Fibroblast of skin of left biceps (primary cell): ENCODE measurements around the gene NQO1.
"Not testable (repeated sequence)": the region's sequence is repeated elsewhere in the genome, so short reads cannot be mapped to it uniquely, and the experiment has no call there.

ENCODE experiments used
- DNase-seq, 2 experiments: peaks; one replicate each; pipeline ENCODE4 v3.0.0-alpha.2; 2013; ENCODE audit warnings: low read depth in 2 of 2

Gene NQO1

DNA sequence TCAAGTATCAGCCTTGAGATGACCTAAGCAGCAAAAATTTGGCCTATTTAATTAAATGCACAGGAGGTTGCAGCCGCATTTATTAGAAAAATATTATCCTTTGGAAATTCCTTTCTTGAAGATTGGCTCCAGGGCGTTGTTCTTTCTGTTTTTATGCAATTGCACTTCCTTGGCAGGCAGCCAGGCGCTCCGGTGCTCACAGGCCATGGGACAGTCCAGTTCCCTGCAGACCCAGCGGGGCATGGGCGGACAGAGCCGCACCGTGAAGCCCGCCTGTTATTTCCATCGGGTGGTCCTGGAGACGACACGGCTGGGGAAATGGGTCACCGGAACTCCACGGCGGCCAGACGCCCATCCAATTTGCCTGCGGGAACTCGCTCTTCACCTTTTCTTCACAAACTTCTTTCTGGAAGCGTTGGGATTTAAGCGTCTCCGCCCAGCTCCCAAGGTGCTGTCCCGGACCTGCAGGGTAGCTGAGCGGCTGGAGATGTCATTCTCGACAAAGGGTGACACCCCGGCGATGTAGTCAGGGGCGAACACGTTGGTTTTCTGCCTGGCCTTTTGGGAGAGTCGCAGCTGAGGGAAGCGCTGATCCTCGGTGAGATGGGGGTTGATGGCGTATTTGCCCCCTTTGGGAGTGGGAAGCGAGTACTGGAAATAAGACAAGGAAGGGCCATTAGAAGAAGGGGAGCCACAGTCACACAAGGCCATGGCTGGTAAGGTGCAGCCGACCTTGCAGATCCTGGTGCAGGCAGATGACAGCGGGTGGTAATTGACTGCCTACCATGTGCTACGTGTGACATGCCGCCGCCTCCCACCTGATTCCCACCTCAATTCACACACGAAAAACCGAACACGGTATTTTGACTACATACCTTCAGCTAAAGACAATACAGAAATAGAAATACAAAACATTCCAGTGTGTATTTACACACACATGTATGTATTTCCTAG, 15.9 kb upstream of the NQO1 start:
- no peak for DNase-seq

DNA sequence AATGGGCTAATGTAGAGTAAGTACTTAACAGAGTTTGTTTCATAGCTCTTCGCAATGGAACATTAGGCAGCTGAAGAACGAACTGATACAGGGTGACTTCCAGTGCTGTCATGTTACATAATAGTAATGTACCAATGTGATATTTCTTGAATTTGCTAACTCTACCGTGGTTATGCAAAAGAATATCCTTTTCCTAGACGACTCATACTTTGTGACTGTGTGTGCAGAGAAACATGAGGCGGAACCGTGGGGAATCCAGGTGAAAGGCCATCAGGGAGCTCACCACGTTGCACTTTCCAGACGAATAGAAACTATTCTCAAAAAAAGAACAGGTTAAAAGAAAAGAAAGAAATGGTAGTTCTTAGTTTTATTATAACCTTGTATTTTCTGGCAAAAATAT, 15.2 kb upstream of the NQO1 start:
- no peak for DNase-seq

DNA sequence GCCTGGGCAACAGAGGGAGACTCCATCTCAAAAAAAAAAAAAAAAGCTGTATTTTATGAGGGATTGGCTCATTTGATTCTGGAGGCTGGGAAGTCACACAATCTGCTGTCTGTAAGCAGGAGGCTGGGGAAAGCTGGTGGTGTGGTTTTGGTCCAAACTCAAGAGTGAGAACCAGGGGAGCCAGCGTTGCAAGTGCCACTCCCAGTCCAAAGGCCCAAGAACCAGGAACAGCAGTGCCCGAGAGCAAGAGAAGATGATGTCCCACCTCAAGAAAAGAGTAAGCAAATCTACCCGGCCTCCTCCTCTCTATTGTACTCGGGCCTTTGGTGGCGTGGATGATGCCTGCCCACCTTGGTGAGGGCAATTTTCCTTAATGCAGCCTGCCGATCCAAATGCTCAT, 5.7 kb upstream of the NQO1 start:
- no peak for DNase-seq

GRCh38 chr16:69731280-69731679, 4.9 kb upstream of the NQO1 start:
- not testable (repeated sequence) for DNase-seq

DNA sequence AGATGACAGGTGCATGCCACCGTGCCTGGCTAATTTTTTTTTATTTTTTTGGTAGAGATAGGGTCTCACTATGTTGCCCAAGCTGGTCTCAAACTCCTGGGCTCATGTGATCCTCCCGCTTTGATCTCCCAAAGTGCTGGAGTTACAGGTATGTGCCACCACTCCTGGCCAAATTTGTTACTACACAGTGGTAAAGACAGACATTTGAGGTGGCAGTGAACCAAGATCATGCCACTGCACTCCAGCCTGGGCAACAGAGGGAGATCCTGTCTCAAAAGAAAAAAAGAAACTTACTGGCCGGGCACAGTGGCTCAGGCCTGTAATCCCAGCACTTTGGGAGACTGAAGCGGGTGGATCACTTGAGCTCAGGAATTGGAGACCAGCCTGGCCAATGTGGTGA, 2.7 kb upstream of the NQO1 start:
- DNase-seq, result not testable (repeated sequence)

DNA sequence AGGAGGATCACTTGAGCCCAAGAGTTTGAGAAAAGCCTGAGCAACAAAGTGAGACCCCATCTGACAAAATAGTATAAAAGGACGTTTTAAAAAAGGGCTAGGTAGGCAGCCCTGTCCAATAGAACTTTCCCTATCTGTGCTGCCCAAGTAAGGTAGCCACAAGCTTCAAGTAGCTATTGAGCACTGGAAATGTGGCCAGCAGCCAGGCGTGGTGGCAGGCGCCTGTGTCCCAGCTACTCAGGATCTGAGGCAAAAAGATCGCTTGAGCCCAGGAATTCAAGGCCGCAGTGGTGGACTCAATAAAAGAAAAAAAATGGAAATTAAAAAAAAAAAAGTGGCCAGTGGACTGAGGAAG, 1.5 kb upstream of the NQO1 start:
- DNase-seq, result no peak

DNA sequence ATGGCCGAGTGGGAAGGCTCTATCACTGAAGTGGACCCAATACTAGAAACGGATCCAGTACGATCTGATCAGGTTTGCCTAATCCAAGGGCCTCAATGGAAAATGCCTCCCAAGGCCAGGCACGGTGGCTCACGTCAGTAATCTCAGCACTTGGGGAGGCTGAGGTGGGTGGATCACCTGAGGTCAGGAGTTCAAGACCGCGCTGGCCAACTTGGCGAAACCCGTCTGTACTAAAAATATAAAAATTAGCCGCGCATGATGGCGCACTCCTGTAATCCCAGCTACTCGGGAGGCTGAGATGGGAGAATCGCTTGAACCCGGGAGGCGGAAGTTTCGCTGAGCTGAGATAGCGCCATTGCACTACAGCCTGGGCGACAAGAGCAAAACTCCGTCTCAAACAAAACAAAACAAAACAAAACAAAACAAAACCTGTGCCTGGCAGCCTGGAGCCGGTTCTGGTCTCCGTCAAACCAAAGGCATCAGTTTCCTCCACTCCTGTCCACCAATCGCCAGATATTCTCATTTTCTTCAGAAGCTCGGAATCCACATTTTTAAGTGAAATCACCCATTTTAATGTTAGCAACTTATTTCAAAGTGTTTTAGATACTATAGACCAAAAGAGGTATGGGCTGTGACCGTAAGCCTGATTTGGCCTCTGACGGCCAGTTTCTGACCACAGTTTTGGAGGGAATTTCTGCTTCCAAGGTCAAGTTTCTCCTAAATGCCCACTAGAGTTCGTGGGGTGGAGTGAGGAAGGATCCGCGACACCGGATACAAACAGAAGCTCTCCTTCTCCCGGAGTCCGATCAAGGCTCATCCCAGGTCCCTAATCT, 664 bp downstream of the NQO1 start:
- no peak for DNase-seq

DNA sequence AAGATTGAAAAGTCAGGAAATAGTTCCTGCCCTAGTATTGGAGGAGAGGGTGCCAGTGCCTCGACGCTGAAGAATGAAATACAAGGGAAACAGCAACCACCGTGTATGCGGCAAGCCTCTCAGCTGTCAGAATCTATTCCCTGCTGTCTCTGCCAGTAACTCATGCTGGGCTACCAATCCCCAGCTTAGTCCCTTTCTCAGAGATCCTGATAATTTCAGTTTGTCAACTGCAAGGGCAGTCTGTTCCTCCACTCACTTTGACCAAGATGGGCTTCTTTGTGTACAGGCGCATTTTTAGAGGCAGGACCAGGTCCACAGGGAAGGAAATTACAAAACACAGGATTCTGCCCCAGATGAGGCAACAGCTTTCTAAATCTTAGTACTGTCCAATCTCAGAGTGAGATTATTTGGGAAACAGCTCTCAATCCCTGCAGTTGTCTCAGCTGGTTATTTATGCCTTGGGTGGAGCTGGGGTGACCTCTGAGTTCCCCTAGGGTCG, 1.3 kb downstream of the NQO1 start:
- DNase-seq, result no peak

DNA sequence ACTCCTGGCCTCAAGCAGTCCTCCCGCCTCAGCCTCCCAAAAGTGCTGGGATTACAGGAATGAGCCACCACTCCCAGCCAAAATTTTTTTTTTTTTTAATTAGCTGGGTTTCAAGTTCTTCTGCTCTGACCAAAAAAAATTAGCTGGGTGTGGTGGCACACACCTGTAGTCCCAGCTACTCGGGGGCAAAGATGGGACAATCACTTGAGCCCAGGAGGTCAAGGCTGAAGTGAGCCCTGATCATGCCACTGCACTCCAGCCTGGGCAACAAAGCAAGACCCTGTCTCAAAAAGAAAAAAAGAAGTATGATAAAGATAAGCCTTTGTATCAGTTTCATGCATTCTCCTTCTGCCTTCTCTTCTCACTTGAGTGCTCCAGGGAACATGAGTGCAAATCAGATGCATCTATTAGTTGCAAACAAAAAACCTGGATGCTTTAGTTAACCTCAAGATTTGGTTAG, 1.9 kb downstream of the NQO1 start:
- DNase-seq, result no peak

DNA sequence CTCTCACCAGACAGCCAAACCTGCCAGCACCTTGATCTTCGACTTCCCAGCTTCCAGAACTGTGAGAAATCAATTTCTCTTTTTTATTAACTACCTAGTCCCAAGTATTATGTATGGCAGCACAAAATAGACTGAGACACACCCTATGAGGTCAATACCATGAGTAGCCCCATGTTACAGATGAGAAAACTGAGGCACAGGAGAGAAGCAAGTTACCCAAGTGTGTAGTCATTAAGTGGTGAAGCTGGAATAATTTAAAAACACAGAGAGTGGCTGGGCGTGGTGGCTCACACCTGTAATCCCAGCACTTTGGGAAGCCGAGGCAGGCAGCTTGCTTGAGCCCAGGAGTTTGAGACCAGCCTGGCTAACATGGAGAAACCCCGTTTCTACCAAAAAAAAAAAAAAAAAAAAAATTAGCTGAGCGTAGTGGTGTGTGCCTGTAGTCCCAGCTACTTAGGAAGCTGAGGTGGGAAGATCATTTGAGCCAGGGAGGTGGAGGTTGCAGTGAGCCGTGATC, 4.9 kb downstream of the NQO1 start:
- DNase-seq, result no peak

GRCh38 chr16:69720822-69721430, 5.4 kb downstream of the NQO1 start:
- no peak for DNase-seq

GRCh38 chr16:69718111-69718764, 8.1 kb downstream of the NQO1 start:
- DNase-seq, result no peak

GRCh38 chr16:69717066-69717465, 9.3 kb downstream of the NQO1 start:
- DNase-seq, result no peak

DNA sequence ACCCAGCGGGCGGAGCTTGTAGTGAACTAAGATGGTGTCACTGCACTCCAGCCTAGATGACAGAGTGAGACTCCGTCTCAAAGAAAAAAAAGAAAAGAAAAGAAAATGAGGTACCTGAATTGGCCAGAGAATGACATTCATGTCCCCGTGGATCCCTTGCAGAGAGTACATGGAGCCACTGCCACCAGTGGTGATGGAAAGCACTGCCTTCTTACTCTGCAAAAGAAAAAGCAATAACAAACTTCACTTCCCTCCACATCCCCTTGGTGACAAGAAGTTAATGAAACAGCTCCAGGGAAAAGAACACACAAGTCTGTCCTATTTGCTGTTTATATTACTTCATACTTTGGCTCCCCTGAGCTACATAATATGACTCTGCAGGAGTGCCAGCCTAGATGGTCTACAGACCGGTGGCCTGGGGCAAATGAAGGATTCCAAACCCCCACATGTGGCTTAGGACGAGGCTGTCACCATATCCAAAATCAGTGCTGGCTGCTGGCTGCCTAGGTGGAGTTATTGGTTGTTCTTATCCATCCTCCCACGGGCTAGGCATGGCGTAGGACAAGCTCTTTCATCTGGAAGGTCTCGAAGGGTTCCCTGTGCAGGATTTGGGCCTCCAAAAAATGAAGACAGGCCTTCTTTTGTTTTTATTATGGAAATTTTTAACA, 13.3 kb downstream of the NQO1 start:
- no peak for DNase-seq

GRCh38 chr16:69712277-69712676, 14.1 kb downstream of the NQO1 start:
- DNase-seq, result no peak

- DNase-seq, result no peak
Measured at GRCh38 chr16:69711115-69711740, 15.1 kb downstream of the NQO1 start.

DNA sequence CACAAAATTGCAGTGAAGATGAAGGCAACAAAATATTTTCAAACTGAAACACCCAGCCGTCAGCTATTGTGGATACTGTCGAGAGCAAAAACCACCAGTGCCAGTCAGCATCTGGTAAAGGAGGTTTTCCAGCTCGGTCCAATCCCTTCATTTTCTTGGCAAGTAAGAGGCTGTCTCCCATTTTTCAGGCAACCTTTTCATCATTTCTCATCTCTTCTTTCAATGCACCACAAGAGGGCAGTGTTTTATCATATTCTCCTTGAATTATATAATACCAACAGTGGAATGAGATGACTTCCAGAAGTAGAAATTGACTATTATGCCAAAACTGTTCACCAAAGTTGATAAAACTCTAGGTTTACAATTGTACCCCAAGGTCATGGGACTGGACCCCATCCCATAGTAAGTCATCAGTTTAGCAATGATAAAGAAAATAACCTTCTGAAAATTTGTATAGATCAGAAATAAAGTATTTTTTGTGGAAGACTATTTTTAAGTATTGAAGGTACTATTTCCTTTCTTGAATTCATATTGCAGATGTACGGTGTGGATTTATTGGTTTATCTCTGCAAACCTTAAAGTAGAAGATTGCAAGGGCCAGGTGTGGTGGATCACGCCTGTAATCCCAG, 16.8 kb downstream of the NQO1 start:
- peak; percentile 32 to 39 for DNase-seq

GRCh38 chr16:69707920-69708683, 18.3 kb downstream of the NQO1 start:
- DNase-seq, result no peak

DNA sequence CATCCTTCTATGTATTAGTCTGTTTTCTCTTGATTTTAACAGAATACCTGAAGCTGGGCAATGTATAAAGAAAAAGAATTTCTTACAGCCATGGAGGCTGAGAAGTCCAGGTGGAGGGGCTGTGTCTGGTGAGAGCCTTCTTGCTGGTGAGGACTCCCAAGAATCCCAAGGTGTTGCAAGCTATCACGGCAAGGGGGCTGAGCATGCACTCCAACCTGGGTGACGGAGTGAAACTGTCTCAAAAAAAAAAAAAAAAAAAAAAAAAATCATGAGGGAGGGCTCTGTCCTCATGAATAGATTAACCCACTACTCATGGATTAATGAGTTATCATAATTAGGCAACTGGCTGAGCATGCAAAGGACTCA, 19.4 kb downstream of the NQO1 start:
- DNase-seq, result no peak
